AG04450 (cell line): ENCODE results near the gene GJE1. TPM values are rescaled to one million over a fixed set of nuclear protein-coding genes. Genes with fewer than 3 reads are reported as not detected.

Experiments used
- CTCF ChIA-PET: fragments of 300-600, 350-600 bp; formaldehyde crosslinking; extraction: SDS; loops from one replicate; lab custom pipeline; 2022; ENCODE audit warnings: antibody characterized with exemption, inconsistent platforms; lab: Charles Lee
- POLR2A ChIA-PET: fragments of 350-600 bp; formaldehyde crosslinking; extraction: SDS; loops from one replicate; lab custom pipeline; 2021; ENCODE audit warnings: antibody characterized with exemption, inconsistent platforms; lab: Yijun Ruan, JAX
- DNase-seq: peaks from one replicate; pipeline ENCODE4 v3.0.0-alpha.2; 2011; ENCODE audit warnings: low read depth, low spot score
- H3K27ac ChIP-seq: one replicate; pipeline ENCODE4 v1.5.1; 2012; ENCODE audit warnings: low read depth, low read length, control low read depth
- H3K27me3 ChIP-seq: one replicate; pipeline ENCODE4 v1.6.0; 2012; ENCODE audit warnings: low read length; ENCODE audit not compliant: control insufficient read depth, insufficient read depth
- H3K4me3 ChIP-seq: 2 replicates; pipeline ENCODE4 v1.5.1; 2011; ENCODE audit warnings: mild to moderate bottlenecking, low read depth, low read length, control low read depth
- H3K9me3 ChIP-seq: 2 replicates; pipeline ENCODE4 v1.5.1; 2012; ENCODE audit warnings: low read length; ENCODE audit not compliant: control insufficient read depth, insufficient read depth
- polyA plus RNA-seq: library from polyadenylated mRNA; depleted of rRNA; stranded (reverse); fragments of >200 nt; gene quantifications from 2 replicates; pipeline ENCODE4 v1.2.3, GENCODE V29; 2011
- TF ChIP-seq, protein P1 (sequence below): IDR thresholded peaks from 2 replicates; pipeline ENCODE4 v1.5.1; 2011; ENCODE audit warnings: low read depth, low read length, control low read depth, inconsistent platforms

Gene GJE1
- polyA plus RNA-seq, 1 experiment: not detected

DNA sequence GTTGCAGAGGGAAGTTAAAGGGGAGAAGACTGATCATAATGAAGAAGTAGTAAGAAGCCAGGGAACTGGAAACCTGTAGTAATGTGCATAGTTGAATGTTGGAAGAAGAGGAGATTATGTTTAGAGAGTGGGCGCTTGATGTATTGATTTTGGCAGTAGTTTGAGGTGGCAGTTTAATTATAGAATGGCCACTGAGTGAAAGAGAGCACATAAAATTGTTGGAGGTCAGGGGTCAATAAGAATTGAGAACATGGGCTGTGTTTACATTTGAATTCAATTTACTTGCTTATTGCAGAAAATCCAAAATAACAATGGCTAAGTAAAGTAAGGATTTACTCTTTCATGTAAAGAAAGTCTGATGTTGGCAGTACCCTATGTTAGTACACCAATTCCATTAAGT, 30.1 kb downstream of the GJE1 start:
- Histone ChIP-seq H3K27ac (no peak overlapping the region), H3K4me3 (no peak overlapping the region), H3K27me3 (no peaks in the 10 kb centered on the region), H3K9me3 (no peaks in the 10 kb centered on the region)
- CTCF ChIA-PET: interaction anchor here (1.4 kb wide), 1 partner anchor 45 kb away, joined by 4 read pairs; no protein-coding TSS in a partner anchor
- TF ChIP-seq, protein P1, sequence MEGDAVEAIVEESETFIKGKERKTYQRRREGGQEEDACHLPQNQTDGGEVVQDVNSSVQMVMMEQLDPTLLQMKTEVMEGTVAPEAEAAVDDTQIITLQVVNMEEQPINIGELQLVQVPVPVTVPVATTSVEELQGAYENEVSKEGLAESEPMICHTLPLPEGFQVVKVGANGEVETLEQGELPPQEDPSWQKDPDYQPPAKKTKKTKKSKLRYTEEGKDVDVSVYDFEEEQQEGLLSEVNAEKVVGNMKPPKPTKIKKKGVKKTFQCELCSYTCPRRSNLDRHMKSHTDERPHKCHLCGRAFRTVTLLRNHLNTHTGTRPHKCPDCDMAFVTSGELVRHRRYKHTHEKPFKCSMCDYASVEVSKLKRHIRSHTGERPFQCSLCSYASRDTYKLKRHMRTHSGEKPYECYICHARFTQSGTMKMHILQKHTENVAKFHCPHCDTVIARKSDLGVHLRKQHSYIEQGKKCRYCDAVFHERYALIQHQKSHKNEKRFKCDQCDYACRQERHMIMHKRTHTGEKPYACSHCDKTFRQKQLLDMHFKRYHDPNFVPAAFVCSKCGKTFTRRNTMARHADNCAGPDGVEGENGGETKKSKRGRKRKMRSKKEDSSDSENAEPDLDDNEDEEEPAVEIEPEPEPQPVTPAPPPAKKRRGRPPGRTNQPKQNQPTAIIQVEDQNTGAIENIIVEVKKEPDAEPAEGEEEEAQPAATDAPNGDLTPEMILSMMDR: no peak
- POLR2A ChIA-PET: no interaction called here
- no peak for DNase-seq

DNA sequence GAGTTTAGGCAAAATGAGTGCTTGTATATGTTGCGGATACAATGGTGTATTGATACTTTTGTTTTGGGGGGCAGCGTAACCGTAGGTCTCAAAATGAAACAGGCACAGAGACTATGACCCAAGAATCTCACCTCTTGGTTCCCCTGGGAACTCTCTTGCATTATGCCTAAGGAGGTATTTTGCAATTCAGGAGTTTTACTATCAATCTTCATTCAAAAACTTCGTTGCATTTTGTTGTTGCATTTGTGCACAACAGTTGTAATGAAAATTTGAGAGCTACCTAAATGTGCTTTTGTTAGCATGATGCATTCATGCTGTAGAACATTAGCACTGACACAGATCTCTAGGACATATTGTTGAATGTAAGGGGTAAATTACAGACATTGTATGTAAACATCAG, 32.5 kb downstream of the GJE1 start:
- TF ChIP-seq, protein P1: no peak
- no peak overlapping the region for H3K4me3 ChIP-seq
- H3K27ac ChIP-seq: no peak overlapping the region
- H3K27me3 ChIP-seq: no peaks in the 10 kb centered on the region
- no peak for DNase-seq
- POLR2A ChIA-PET: interaction anchor here (1.2 kb wide), 1 partner anchor 19 kb away, joined by 3 read pairs; the partner anchor contains the start of genes NMBR and VTA1
- no peaks in the 10 kb centered on the region for H3K9me3 ChIP-seq
- CTCF ChIA-PET: interaction anchor here (1.1 to 3.3 kb wide), 4 partner anchors 9 to 43 kb away, joined by 3 to 22 read pairs (median 10); partner anchors contain the start of genes NMBR and VTA1

DNA sequence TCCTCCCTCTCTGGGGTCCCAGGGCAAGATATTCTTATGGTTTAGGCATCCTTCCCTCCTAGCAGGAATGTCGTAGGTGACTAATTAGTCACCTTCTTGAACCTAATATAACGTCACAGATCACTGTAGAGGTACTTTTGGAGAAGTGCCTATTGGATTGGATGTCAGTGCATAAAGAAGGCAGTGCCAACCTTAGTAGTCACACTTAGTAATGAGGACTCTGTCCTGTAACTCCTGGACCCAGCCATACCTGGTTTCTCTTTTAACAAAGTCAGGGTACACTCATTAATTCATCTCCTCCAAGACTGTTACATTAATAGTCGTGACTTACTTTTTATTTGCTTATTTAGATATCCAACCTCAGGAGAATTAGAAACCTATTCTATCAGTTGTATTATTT, 34.3 kb downstream of the GJE1 start:
- H3K27me3 ChIP-seq: no peaks in the 10 kb centered on the region
- no peak for DNase-seq
- ChIA-PET CTCF (interaction anchor here (1.4 to 3.3 kb wide), 2 partner anchors 11 to 41 kb away, joined by 3 to 22 read pairs; no protein-coding TSS in a partner anchor), POLR2A (no interaction called here)
- TF ChIP-seq, protein P1: no peak
- no peaks in the 10 kb centered on the region for H3K9me3 ChIP-seq
- H3K27ac ChIP-seq: no peak overlapping the region
- no peak overlapping the region for H3K4me3 ChIP-seq

DNA sequence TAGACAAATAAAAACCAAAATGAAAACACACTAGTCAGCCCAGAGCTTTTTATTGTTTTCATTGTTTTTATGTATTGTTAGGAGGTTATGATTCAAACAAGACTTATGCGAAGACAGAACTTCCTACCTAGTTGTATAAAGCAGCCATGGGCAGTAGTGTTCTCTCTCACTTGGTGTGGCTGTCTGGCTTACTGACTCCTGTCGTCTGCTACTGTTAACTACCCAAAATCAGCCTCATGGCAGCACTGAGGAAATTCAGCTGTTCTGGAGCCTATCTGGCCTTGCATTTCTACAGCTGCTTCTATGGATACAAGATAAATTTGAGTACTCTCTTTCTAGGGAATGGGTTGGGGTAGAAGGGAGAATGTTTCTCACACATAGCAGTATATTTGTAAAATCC, 34.8 kb downstream of the GJE1 start:
- CTCF ChIA-PET: interaction anchor here (1.4 to 3.6 kb wide), 3 partner anchors 11 to 40 kb away, joined by 3 to 22 read pairs (median 18); no protein-coding TSS in a partner anchor

DNA sequence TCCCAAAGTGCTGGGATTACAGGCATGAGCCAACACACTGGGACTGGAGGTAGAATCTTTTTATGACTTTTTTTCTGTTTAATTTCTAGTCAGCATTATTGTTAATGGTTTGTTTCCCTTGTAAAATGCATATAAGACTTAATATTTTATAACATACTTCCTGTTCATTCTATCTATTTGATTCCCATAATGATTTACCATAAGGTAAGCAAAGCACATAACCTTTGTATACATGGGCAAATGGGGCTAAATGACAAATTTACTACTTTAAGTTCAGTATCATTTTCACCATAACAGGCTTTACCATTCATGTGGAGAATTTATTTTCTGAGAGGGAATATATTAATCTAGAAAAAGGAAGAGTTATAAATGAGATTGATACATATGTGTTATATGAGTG, 38.6 kb downstream of the GJE1 start:
- no peak for DNase-seq
- H3K4me3 ChIP-seq: no peak overlapping the region
- POLR2A ChIA-PET: no interaction called here
- TF ChIP-seq, protein P1: no peak
- CTCF ChIA-PET: interaction anchor here (0.7 to 3.6 kb wide), 5 partner anchors 13 to 37 kb away, joined by 3 to 30 read pairs (median 5); no protein-coding TSS in a partner anchor
- no peaks in the 10 kb centered on the region for H3K9me3 ChIP-seq
- H3K27me3 ChIP-seq: no peaks in the 10 kb centered on the region
- no peak overlapping the region for H3K27ac ChIP-seq

More for the DNA sequence above, 34.8 kb downstream of the GJE1 start:
- Histone ChIP-seq H3K4me3 (no peak overlapping the region), H3K9me3 (no peaks in the 10 kb centered on the region), H3K27ac (no peak overlapping the region), H3K27me3 (no peaks in the 10 kb centered on the region)
- no peak for DNase-seq
- POLR2A ChIA-PET: no interaction called here
- TF ChIP-seq, protein P1: no peak
